Type B pancreatic cell (in vitro differentiated cells): ENCODE results near the gene TTLL11. TPM values are rescaled to one million over a fixed set of nuclear protein-coding genes. Genes with fewer than 3 reads are reported as not detected.
A peak's percentile ranks its signal among the peaks of the same experiment; 100 is the strongest.

Source experiments
- DNase-seq: peaks from one replicate; pipeline ENCODE4 v3.0.0; 2021; ENCODE audit warnings: mixed read lengths; ENCODE audit not compliant: unreplicated experiment; ENCODE audit errors: extremely low spot score
- H3K27ac Mint-ChIP-seq: 2 replicates; pipeline ENCODE4 v1.8.0; 2021; ENCODE audit warnings: mild to moderate bottlenecking, mixed read lengths
- H3K27me3 Mint-ChIP-seq: 2 replicates; pipeline ENCODE4 v1.8.0; 2021; ENCODE audit warnings: mixed read lengths
- H3K36me3 Mint-ChIP-seq: 2 replicates; pipeline ENCODE4 v1.8.0; 2021; ENCODE audit warnings: mixed read lengths
- H3K4me1 Mint-ChIP-seq: one replicate; pipeline ENCODE4 v1.8.0; 2021; ENCODE audit warnings: mixed read lengths; ENCODE audit not compliant: unreplicated experiment
- H3K4me3 Mint-ChIP-seq: 2 replicates; pipeline ENCODE4 v1.8.0; 2021; ENCODE audit warnings: mild to moderate bottlenecking, mixed read lengths
- H3K9me3 Mint-ChIP-seq: 2 replicates; pipeline ENCODE4 v1.8.0; 2021; ENCODE audit warnings: mixed read lengths
- total RNA-seq: library from RNA; stranded (reverse); gene quantifications from 2 replicates; pipeline ENCODE4 v1.2.1, GENCODE V29; 2021; ENCODE audit warnings: low replicate concordance
- TF ChIP-seq, protein P1 (sequence below): fragments of 200-600 bp; sonication (generic); conservative IDR thresholded peaks from 2 replicates; pipeline ENCODE4 v1.5.0; 2021; ENCODE audit warnings: antibody characterized with exemption, mild to moderate bottlenecking

The TTLL11 gene
- total RNA-seq, 1 donor from 2014 or later: 8.6 TPM

- TF ChIP-seq, protein P1, sequence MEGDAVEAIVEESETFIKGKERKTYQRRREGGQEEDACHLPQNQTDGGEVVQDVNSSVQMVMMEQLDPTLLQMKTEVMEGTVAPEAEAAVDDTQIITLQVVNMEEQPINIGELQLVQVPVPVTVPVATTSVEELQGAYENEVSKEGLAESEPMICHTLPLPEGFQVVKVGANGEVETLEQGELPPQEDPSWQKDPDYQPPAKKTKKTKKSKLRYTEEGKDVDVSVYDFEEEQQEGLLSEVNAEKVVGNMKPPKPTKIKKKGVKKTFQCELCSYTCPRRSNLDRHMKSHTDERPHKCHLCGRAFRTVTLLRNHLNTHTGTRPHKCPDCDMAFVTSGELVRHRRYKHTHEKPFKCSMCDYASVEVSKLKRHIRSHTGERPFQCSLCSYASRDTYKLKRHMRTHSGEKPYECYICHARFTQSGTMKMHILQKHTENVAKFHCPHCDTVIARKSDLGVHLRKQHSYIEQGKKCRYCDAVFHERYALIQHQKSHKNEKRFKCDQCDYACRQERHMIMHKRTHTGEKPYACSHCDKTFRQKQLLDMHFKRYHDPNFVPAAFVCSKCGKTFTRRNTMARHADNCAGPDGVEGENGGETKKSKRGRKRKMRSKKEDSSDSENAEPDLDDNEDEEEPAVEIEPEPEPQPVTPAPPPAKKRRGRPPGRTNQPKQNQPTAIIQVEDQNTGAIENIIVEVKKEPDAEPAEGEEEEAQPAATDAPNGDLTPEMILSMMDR: no peak
- Mint-ChIP-seq H3K4me3 (no peak overlapping the region), H3K36me3 (no peaks in the 10 kb centered on the region), H3K4me1 (peaks cover 11% of the 10 kb centered on the region), H3K9me3 (no peaks in the 10 kb centered on the region), H3K27me3 (no peaks in the 10 kb centered on the region), H3K27ac (no peak overlapping the region)
- DNase-seq: no peak
Measured at GRCh38 chr9:121824651-121825030, 268.5 kb downstream of the TTLL11 start.

GRCh38 chr9:121823451-121824169 is 269.5 kb downstream of the TTLL11 start:
- DNase-seq: peak; percentile 16
- TF ChIP-seq, protein P1: no peak
- Mint-ChIP-seq H3K9me3 (no peaks in the 10 kb centered on the region), H3K27ac (no peak overlapping the region), H3K36me3 (no peaks in the 10 kb centered on the region), H3K4me3 (no peak overlapping the region), H3K4me1 (peaks cover 19% of the 10 kb centered on the region), H3K27me3 (peaks cover 3% of the 10 kb centered on the region)

GRCh38 chr9:121822093-121823085 is 270.7 kb downstream of the TTLL11 start:
- Mint-ChIP-seq H3K27ac (no peak overlapping the region), H3K36me3 (no peaks in the 10 kb centered on the region), H3K4me3 (no peak overlapping the region), H3K9me3 (no peaks in the 10 kb centered on the region), H3K27me3 (peaks cover 9% of the 10 kb centered on the region), H3K4me1 (peaks cover 23% of the 10 kb centered on the region)
- peak; percentile 48 for DNase-seq
- TF ChIP-seq, protein P1: no peak

GRCh38 chr9:121821326-121821725 is 271.8 kb downstream of the TTLL11 start:
- H3K4me3 Mint-ChIP-seq: peak overlapping the region; percentile 22
- peaks cover 34% of the 10 kb centered on the region for H3K4me1 Mint-ChIP-seq
- no peaks in the 10 kb centered on the region for H3K36me3 Mint-ChIP-seq
- H3K9me3 Mint-ChIP-seq: no peaks in the 10 kb centered on the region
- H3K27ac Mint-ChIP-seq: no peak overlapping the region
- DNase-seq: peak; percentile 39
- TF ChIP-seq, protein P1: no peak
- peaks cover 19% of the 10 kb centered on the region for H3K27me3 Mint-ChIP-seq

DNA sequence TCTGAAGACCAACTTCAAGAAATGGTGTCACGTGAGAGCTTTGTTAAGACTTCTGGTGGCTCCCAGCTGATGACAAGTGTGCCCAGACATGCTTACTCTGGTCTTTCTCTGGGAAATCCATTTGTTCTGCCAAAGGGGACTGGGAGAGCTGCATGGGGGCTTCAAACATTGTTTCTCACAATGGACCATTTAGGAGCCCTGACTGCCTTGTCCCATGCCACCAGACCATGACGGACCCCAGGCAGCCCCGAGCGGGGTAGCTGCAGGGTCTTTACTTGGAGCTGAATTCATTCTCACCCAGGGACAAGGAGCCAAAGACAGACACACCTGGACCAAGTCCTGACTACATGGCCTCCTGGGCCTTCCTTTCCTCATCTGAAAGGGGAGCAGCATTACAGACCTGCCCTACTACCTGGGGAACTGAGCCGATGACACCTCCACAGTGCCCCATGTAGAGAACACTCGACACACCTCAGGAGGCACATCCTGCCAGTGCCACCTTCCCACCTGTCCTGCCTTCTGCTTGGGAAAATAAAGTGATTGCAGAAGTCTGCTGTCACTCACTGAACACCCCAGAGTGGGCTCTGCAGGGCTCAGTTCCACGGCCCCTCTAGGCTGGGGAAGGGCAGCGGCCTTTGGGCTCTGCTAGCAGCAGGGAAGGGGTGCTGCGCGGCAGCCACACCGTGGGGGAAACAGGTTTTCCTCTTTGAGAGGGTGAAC is 272.7 kb downstream of the TTLL11 start:
- no peak for DNase-seq
- peaks cover 43% of the 10 kb centered on the region for H3K4me1 Mint-ChIP-seq
- peaks cover 19% of the 10 kb centered on the region for H3K27me3 Mint-ChIP-seq
- no peak overlapping the region for H3K27ac Mint-ChIP-seq
- no peak overlapping the region for H3K4me3 Mint-ChIP-seq
- TF ChIP-seq, protein P1: no peak
- no peaks in the 10 kb centered on the region for H3K9me3 Mint-ChIP-seq
- H3K36me3 Mint-ChIP-seq: no peaks in the 10 kb centered on the region
